Left ventricle myocardium inferior (tissue), 1 donor: Measurements from ENCODE around the gene TPX2. TPM values are rescaled to one million over a fixed set of nuclear protein-coding genes. Genes with fewer than 3 reads are reported as not detected.

Source experiments
- DNase-seq: peaks from one replicate; pipeline ENCODE4 v3.0.0-alpha.2; 2020
- H3K27ac ChIP-seq: fragments of 200-600 bp; replicated peaks from 2 replicates; pipeline ENCODE4 v1.8.0; 2021
- H3K27me3 ChIP-seq: fragments of 200-600 bp; 2 replicates; pipeline ENCODE4 v1.8.0; 2021; ENCODE audit warnings: low read depth
- H3K36me3 ChIP-seq: fragments of 200-600 bp; 2 replicates; pipeline ENCODE4 v1.8.0; 2021
- H3K4me1 ChIP-seq: fragments of 200-600 bp; 2 replicates; pipeline ENCODE4 v1.8.0; 2021
- H3K4me3 ChIP-seq: fragments of 200-600 bp; 2 replicates; pipeline ENCODE4 v1.8.0; 2021; ENCODE audit warnings: mild to moderate bottlenecking, moderate library complexity
- H3K9me3 ChIP-seq: fragments of 200-600 bp; replicated peaks from 2 replicates; pipeline ENCODE4 v1.8.0; 2021
- CTCF ChIP-seq: fragments of 200-600 bp; IDR thresholded peaks from 2 replicates; pipeline ENCODE4 v1.8.0; 2021; ENCODE audit warnings: antibody characterized with exemption, mild to moderate bottlenecking, borderline replicate concordance
- intact Hi-C: fragments of 100-400 bp; cut with micrococcal nuclease; formaldehyde crosslinking; loops from one replicate; pipeline ENCODE4 v1.11.0; 2022
- total RNA-seq: library from RNA; stranded (reverse); fragmentation: NEBNext Ultra II Directional; extraction: Animal tissue kit (Norgen Biotek cat#: 25700); gene quantifications from one replicate; pipeline ENCODE4 v1.2.1, GENCODE V29; 2021
- donor health status: DM: no; HTN: yes; CAD: no; lungs with severe emphysema.

The TPX2 gene
- total RNA-seq, 1 donor from 2014 or later, result 0.71 TPM

- DNase-seq, result no peak
- Histone ChIP-seq H3K4me3 (no peak overlapping the region), H3K27me3 (no peaks in the 10 kb centered on the region), H3K36me3 (peaks cover 34% of the 10 kb centered on the region), H3K27ac (peak overlapping the region; percentile 84), H3K4me1 (peaks cover 98% of the 10 kb centered on the region), H3K9me3 (no peaks in the 10 kb centered on the region)
- intact Hi-C loops, result no loop called here
- TF ChIP-seq CTCF, result no peak
Observed at GRCh38 chr20:31705598-31706597, 33.2 kb upstream of the TPX2 start.

GRCh38 chr20:31706607-31707257 is 32.4 kb upstream of the TPX2 start:
- Histone ChIP-seq H3K4me1 (peaks cover 98% of the 10 kb centered on the region), H3K27ac (peak overlapping the region; percentile 84), H3K36me3 (peaks cover 36% of the 10 kb centered on the region)

GRCh38 chr20:31707258-31707615 is 31.9 kb upstream of the TPX2 start:
- H3K4me3 ChIP-seq, result no peak overlapping the region
- no peak for TF ChIP-seq CTCF
- no peaks in the 10 kb centered on the region for H3K27me3 ChIP-seq
- peaks cover 36% of the 10 kb centered on the region for H3K36me3 ChIP-seq
- H3K27ac ChIP-seq, result peak overlapping the region; percentile 99
- no peaks in the 10 kb centered on the region for H3K9me3 ChIP-seq
- peaks cover 98% of the 10 kb centered on the region for H3K4me1 ChIP-seq
- DNase-seq, result no peak
- intact Hi-C loops, result no loop called here

More at GRCh38 chr20:31706607-31707257, 32.4 kb upstream of the TPX2 start:
- H3K27me3 ChIP-seq, result no peaks in the 10 kb centered on the region
- no peak for TF ChIP-seq CTCF
- no peak overlapping the region for H3K4me3 ChIP-seq
- DNase-seq, result no peak
- H3K9me3 ChIP-seq, result no peaks in the 10 kb centered on the region
- intact Hi-C loops, result no loop called here

GRCh38 chr20:31707994-31708735 is 30.9 kb upstream of the TPX2 start:
- no peak for TF ChIP-seq CTCF
- intact Hi-C loops, result no loop called here
- H3K9me3 ChIP-seq, result no peaks in the 10 kb centered on the region
- peak overlapping the region; percentile 27 for H3K4me3 ChIP-seq
- DNase-seq, result peak; percentile 64
- H3K27me3 ChIP-seq, result no peaks in the 10 kb centered on the region
- H3K4me1 ChIP-seq, result peaks cover 100% of the 10 kb centered on the region
- peaks cover 36% of the 10 kb centered on the region for H3K36me3 ChIP-seq
- peak overlapping the region; percentile 99 for H3K27ac ChIP-seq
